Spinal cord (tissue), 10 donors: ENCODE data around the gene MYH11. TPM values are rescaled to one million over a fixed set of nuclear protein-coding genes. Genes with fewer than 3 reads are reported as not detected.

Experiments used
- DNase-seq, 6 donors: peaks; one replicate each; pipeline versions ENCODE4 v3.0.0 to v3.0.0-alpha.2; 2013 to 2015; ENCODE audit warnings: low spot score in 6 of 6, low read depth in 4 of 6
- H3K27ac ChIP-seq: one replicate; pipeline ENCODE4 v1.5.1; 2013; ENCODE audit warnings: low read depth, low read length, control low read depth
- H3K27me3 ChIP-seq: one replicate; pipeline ENCODE4 v1.6.1; 2013; ENCODE audit warnings: low read length; ENCODE audit not compliant: control insufficient read depth, insufficient read depth
- H3K36me3 ChIP-seq: one replicate; pipeline ENCODE4 v1.6.1; 2013; ENCODE audit warnings: low read length; ENCODE audit not compliant: control insufficient read depth, insufficient read depth
- H3K4me1 ChIP-seq: one replicate; pipeline ENCODE4 v1.6.1; 2013; ENCODE audit warnings: low read length; ENCODE audit not compliant: control insufficient read depth, insufficient read depth
- H3K4me3 ChIP-seq: one replicate; pipeline ENCODE4 v1.5.1; 2013; ENCODE audit warnings: low read depth, low read length, control low read depth
- H3K9me3 ChIP-seq: one replicate; pipeline ENCODE4 v1.6.1; 2013; ENCODE audit warnings: low read length; ENCODE audit not compliant: control insufficient read depth, insufficient read depth
- WGBS: methylation state at CpG from one replicate; pipeline ENCODE4 v1.1.5; 2013; ENCODE audit warnings: missing lambda C conversion rate; ENCODE audit not compliant: insufficient coverage; 5-methylcytosine and 5-hydroxymethylcytosine counted together
- polyA plus RNA-seq, 2 donors: library from polyadenylated mRNA; unstranded; fragments of 120-200 nt; gene quantifications; one replicate each; pipeline ENCODE4 v1.2.1, GENCODE V29; 2013; ENCODE audit not compliant: insufficient read length in 2 of 2
- total RNA-seq, 2 donors: library from RNA; depleted of rRNA in 1 of 2; stranded (reverse); fragments of 120-200 nt in 1 of 2; fragments of >200 nt in 1 of 2; gene quantifications; one replicate each; pipeline versions ENCODE4 v1.2.3 to v1.2.4, GENCODE V29; 2013 to 2014
- donor health status: healthy.

The MYH11 gene
- total and polyA plus RNA-seq, 4 donors, result 0.93 to 10.6 (median 3.5) TPM

GRCh38 chr16:15880434-15881308 is 23.8 kb upstream of the MYH11 start:
- Histone ChIP-seq H3K27ac (no peak overlapping the region), H3K27me3 (no peaks in the 10 kb centered on the region), H3K36me3 (peaks cover 37% of the 10 kb centered on the region), H3K4me1 (no peaks in the 10 kb centered on the region), H3K4me3 (no peak overlapping the region), H3K9me3 (no peaks in the 10 kb centered on the region)
- DNase-seq, result no peak
- WGBS, result 63% methylated on average over 3 of the region's 5 CpGs

GRCh38 chr16:15879255-15879811 is 22.5 kb upstream of the MYH11 start:
- WGBS, result no CpG with 5 or more reads among the region's 2 CpGs
- Histone ChIP-seq H3K9me3 (no peaks in the 10 kb centered on the region), H3K27ac (no peak overlapping the region), H3K27me3 (no peaks in the 10 kb centered on the region), H3K36me3 (peaks cover 37% of the 10 kb centered on the region), H3K4me3 (no peak overlapping the region), H3K4me1 (no peaks in the 10 kb centered on the region)
- no peak for DNase-seq

DNA sequence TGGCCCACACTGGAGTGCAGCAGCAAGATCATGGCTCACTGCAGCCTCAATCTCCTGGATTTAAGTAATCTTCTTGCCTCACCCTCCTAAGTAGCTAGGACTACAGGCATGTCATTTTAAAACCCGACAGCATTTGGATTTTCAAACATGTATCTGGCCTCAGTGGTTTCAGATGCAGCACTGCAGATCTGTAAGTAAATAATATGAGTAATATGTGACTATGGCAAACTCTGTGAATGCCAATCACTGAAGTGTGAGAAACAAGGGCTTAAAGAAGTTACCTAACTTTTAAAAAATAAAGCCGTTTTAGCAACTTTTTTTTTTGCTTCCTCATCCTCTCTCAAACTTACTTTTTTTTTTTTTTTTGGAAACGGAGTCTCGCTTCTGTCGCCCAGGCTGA is 19.7 kb upstream of the MYH11 start:
- no peak overlapping the region for H3K27ac ChIP-seq

GRCh38 chr16:15874745-15875314 is 18.0 kb upstream of the MYH11 start:
- WGBS, result 56% methylated on average over 2 of the region's 7 CpGs
- no peaks in the 10 kb centered on the region for H3K9me3 ChIP-seq
- H3K27me3 ChIP-seq, result no peaks in the 10 kb centered on the region
- H3K4me3 ChIP-seq, result no peak overlapping the region
- no peaks in the 10 kb centered on the region for H3K4me1 ChIP-seq
- DNase-seq, result peak in 5 of 6 donors; percentile 13 to 77 (median 26)
- H3K36me3 ChIP-seq, result peaks cover 24% of the 10 kb centered on the region
- no peak overlapping the region for H3K27ac ChIP-seq

More for the DNA sequence above, 19.7 kb upstream of the MYH11 start:
- Histone ChIP-seq H3K4me3 (no peak overlapping the region), H3K27me3 (no peaks in the 10 kb centered on the region), H3K4me1 (no peaks in the 10 kb centered on the region), H3K9me3 (no peaks in the 10 kb centered on the region), H3K36me3 (peaks cover 27% of the 10 kb centered on the region)
- WGBS, result 100% methylated on average over 2 of the region's 5 CpGs
- no peak for DNase-seq

DNA sequence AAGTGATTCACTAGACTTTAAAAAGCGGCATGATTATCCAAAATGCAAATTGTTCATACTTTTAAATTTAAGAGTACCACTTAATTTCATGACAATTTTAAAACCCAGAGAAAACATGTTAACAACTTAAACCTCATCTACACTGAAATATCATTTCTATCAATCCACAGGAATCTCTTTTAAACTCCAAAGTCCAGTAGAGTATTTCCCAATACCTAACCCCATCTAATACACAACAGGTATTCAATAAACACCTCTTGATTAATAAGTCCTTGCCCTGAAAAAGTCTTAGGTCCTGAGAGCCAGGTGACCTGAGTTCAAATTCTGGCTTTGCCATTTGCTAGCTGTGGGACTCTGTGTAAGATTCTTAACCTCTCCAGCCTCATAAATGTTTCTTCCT is 16.9 kb upstream of the MYH11 start:
- DNase-seq, result no peak
- Histone ChIP-seq H3K27me3 (no peaks in the 10 kb centered on the region), H3K27ac (no peak overlapping the region), H3K4me3 (no peak overlapping the region), H3K4me1 (no peaks in the 10 kb centered on the region), H3K9me3 (no peaks in the 10 kb centered on the region), H3K36me3 (peaks cover 26% of the 10 kb centered on the region)
- WGBS, result 100% methylated on average over 1 of the region's 1 CpG

GRCh38 chr16:15873301-15873700 is 16.5 kb upstream of the MYH11 start:
- WGBS, result no CpG with 5 or more reads among the region's 2 CpGs
- Histone ChIP-seq H3K9me3 (no peaks in the 10 kb centered on the region), H3K36me3 (peaks cover 23% of the 10 kb centered on the region), H3K4me1 (no peaks in the 10 kb centered on the region), H3K27ac (no peak overlapping the region), H3K4me3 (no peak overlapping the region), H3K27me3 (no peaks in the 10 kb centered on the region)
- peak in 1 of 6 donors; percentile 53 for DNase-seq

GRCh38 chr16:15870011-15870410 is 13.2 kb upstream of the MYH11 start:
- no peaks in the 10 kb centered on the region for H3K27me3 ChIP-seq
- DNase-seq, result no peak
- H3K27ac ChIP-seq, result no peak overlapping the region
- H3K4me3 ChIP-seq, result no peak overlapping the region
- H3K36me3 ChIP-seq, result peaks cover 13% of the 10 kb centered on the region
- H3K9me3 ChIP-seq, result no peaks in the 10 kb centered on the region
- WGBS, result no CpG with 5 or more reads among the region's 5 CpGs
- H3K4me1 ChIP-seq, result no peaks in the 10 kb centered on the region

GRCh38 chr16:15866451-15866850 is 9.6 kb upstream of the MYH11 start:
- no peaks in the 10 kb centered on the region for H3K9me3 ChIP-seq
- H3K4me3 ChIP-seq, result no peak overlapping the region
- H3K27ac ChIP-seq, result no peak overlapping the region
- H3K27me3 ChIP-seq, result no peaks in the 10 kb centered on the region
- 88% methylated on average over 3 of the region's 5 CpGs for WGBS
- H3K36me3 ChIP-seq, result peaks cover 10% of the 10 kb centered on the region
- no peak for DNase-seq
- no peaks in the 10 kb centered on the region for H3K4me1 ChIP-seq

GRCh38 chr16:15865742-15866141 is 8.9 kb upstream of the MYH11 start:
- 88% methylated on average over 2 of the region's 7 CpGs for WGBS

More at GRCh38 chr16:15865742-15866141, 8.9 kb upstream of the MYH11 start:
- Histone ChIP-seq H3K4me3 (no peak overlapping the region), H3K27me3 (no peaks in the 10 kb centered on the region), H3K4me1 (no peaks in the 10 kb centered on the region), H3K27ac (no peak overlapping the region), H3K36me3 (peaks cover 10% of the 10 kb centered on the region), H3K9me3 (no peaks in the 10 kb centered on the region)
- no peak for DNase-seq
